ENCODE measurements around the gene SLCO4A1.
A peak's percentile ranks its signal among the peaks of the same experiment; 100 is the strongest.

The SLCO4A1 gene

GRCh38 chr20:62716198-62716940, 74.1 kb downstream of the SLCO4A1 start:
- Histone ChIP-seq H3K36me3 (ENCODE audit: control insufficient read depth, insufficient read depth, low read length) (no peaks in the 10 kb centered on the region), H3K27me3 (replicated peaks; ENCODE audit: control insufficient read depth, insufficient read depth, low read length, poor library complexity, severe bottlenecking) (no peaks in the 10 kb centered on the region), H3K27ac (ENCODE audit: insufficient read depth, low read length, poor library complexity, severe bottlenecking) (peak overlapping the region; percentile 53), H3K4me3 (ENCODE audit: insufficient read depth, low read depth, low read length, poor library complexity, severe bottlenecking) (peak overlapping the region; percentile 24), H3K4me1 (ENCODE audit: control insufficient read depth, insufficient read depth, low read length, poor library complexity, severe bottlenecking) (peaks cover 19% of the 10 kb centered on the region), H3K9me3 (ENCODE audit: control insufficient read depth, low read length) (no peaks in the 10 kb centered on the region)
- DNase-seq, result peak; percentile 11 to 23 (median 17)

DNA sequence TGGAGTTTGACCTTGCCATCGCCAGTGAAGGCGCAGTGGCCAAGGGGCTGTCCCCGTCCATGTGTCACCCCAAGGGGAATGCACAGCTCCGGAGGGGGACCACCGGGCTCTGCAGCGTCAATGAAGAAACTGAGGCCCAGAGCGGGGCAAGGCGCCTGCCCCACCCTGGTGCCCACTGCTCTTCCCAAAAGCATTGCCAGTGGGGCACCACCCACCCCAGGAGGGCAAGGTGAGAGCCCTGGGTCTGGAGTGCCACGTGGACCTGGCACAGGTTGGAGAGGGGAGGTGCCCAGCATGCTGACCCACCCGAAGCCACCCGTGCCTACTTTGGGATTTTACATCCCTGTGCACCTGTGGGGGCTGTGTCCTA, 74.6 kb downstream of the SLCO4A1 start:
- H3K4me1 ChIP-seq (ENCODE audit: control insufficient read depth, insufficient read depth, low read length, poor library complexity, severe bottlenecking), result peaks cover 19% of the 10 kb centered on the region
- H3K27me3 ChIP-seq (replicated peaks; ENCODE audit: control insufficient read depth, insufficient read depth, low read length, poor library complexity, severe bottlenecking), result no peaks in the 10 kb centered on the region
- H3K4me3 ChIP-seq (ENCODE audit: insufficient read depth, low read depth, low read length, poor library complexity, severe bottlenecking), result no peak overlapping the region
- DNase-seq, result no peak
- peak overlapping the region; percentile 53 for H3K27ac ChIP-seq (ENCODE audit: insufficient read depth, low read length, poor library complexity, severe bottlenecking)
- no peaks in the 10 kb centered on the region for H3K9me3 ChIP-seq (ENCODE audit: control insufficient read depth, low read length)
- no peaks in the 10 kb centered on the region for H3K36me3 ChIP-seq (ENCODE audit: control insufficient read depth, insufficient read depth, low read length)

DNA sequence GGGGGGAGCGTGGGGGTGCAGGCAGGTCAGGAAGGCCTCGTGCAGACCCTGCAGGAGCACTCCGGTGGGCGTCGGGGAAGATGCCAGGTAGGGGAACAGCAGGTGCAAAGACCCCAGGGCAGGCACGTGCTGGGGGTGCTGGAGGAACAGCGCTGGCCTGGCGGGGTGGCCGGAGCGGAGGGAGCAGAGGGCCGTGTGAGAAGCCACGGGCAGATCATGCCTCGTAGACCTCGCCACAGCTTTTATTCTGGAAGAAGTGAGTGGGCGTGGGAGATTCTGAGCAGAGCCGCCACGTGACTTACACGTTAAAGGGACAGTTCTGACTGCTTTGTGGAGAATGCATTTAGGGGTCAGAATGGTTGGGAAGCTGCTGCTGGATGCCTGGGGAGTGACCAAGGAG, 75.6 kb downstream of the SLCO4A1 start:
- H3K9me3 ChIP-seq (ENCODE audit: control insufficient read depth, low read length), result no peaks in the 10 kb centered on the region
- no peak overlapping the region for H3K4me3 ChIP-seq (ENCODE audit: insufficient read depth, low read depth, low read length, poor library complexity, severe bottlenecking)
- no peaks in the 10 kb centered on the region for H3K36me3 ChIP-seq (ENCODE audit: control insufficient read depth, insufficient read depth, low read length)
- no peak overlapping the region for H3K27ac ChIP-seq (ENCODE audit: insufficient read depth, low read length, poor library complexity, severe bottlenecking)
- no peaks in the 10 kb centered on the region for H3K27me3 ChIP-seq (replicated peaks; ENCODE audit: control insufficient read depth, insufficient read depth, low read length, poor library complexity, severe bottlenecking)
- peaks cover 19% of the 10 kb centered on the region for H3K4me1 ChIP-seq (ENCODE audit: control insufficient read depth, insufficient read depth, low read length, poor library complexity, severe bottlenecking)
- DNase-seq, result no peak

- Histone ChIP-seq H3K36me3 (ENCODE audit: control insufficient read depth, insufficient read depth, low read length) (no peaks in the 10 kb centered on the region), H3K27ac (ENCODE audit: insufficient read depth, low read length, poor library complexity, severe bottlenecking) (no peak overlapping the region), H3K9me3 (ENCODE audit: control insufficient read depth, low read length) (no peaks in the 10 kb centered on the region), H3K4me3 (ENCODE audit: insufficient read depth, low read depth, low read length, poor library complexity, severe bottlenecking) (no peak overlapping the region), H3K4me1 (ENCODE audit: control insufficient read depth, insufficient read depth, low read length, poor library complexity, severe bottlenecking) (peaks cover 19% of the 10 kb centered on the region), H3K27me3 (replicated peaks; ENCODE audit: control insufficient read depth, insufficient read depth, low read length, poor library complexity, severe bottlenecking) (no peaks in the 10 kb centered on the region)
- no peak for DNase-seq
These were observed 76.2 kb downstream of the SLCO4A1 start for GRCh38 chr20:62718546-62718945.

DNA sequence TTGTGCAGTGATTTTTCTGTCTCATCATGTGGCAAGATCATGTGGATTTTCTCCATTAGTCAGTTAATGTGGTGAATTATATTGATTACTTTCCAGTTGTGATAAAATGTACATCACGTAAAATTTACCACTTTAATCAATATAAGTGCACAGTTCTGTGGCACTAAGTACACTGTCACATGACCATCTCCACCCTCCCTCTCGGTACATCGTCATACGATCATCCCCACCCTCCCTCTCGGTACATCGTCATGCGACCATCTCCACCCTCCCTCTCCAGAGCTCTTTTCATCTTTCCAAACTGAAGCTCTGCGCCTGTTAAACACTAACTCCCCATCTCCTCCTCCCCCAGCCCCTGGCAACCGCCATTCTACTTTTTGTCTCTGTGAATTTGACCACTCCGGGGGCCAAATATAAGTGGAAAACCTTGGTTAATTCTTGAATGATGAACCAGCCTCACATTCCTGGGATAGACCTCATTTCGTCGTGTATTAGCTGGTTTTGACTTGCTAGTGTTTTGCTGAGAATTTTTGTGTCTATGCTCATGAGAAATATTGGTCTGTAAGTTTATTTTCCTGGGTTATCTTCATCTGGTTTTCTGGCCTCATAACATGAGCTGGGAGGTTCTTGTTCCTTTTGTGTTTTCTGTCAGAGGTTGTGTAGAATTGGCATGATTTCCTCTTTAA, 77.1 kb downstream of the SLCO4A1 start:
- DNase-seq, result no peak
- Histone ChIP-seq H3K27ac (ENCODE audit: insufficient read depth, low read length, poor library complexity, severe bottlenecking) (no peak overlapping the region), H3K27me3 (replicated peaks; ENCODE audit: control insufficient read depth, insufficient read depth, low read length, poor library complexity, severe bottlenecking) (no peaks in the 10 kb centered on the region), H3K9me3 (ENCODE audit: control insufficient read depth, low read length) (no peaks in the 10 kb centered on the region), H3K4me1 (ENCODE audit: control insufficient read depth, insufficient read depth, low read length, poor library complexity, severe bottlenecking) (peaks cover 19% of the 10 kb centered on the region), H3K36me3 (ENCODE audit: control insufficient read depth, insufficient read depth, low read length) (no peaks in the 10 kb centered on the region), H3K4me3 (ENCODE audit: insufficient read depth, low read depth, low read length, poor library complexity, severe bottlenecking) (no peak overlapping the region)

All from effector memory CD4-positive, alpha-beta T cell (primary cell).